Skeletal muscle tissue (tissue), 5 donors: ENCODE measurements around the gene CABYR. TPM values are rescaled to one million over a fixed set of nuclear protein-coding genes. Genes with fewer than 3 reads are reported as not detected.
A peak's percentile ranks its signal among the peaks of the same experiment; 100 is the strongest.

Experiments
- H3K27ac ChIP-seq: one replicate; pipeline ENCODE4 v1.7.0; 2013; ENCODE audit warnings: mild to moderate bottlenecking, low read depth, low read length, inconsistent platforms
- H3K27me3 ChIP-seq, 3 donors: one replicate each; pipeline ENCODE4 v1.7.0; 2013; ENCODE audit warnings: low read length in 3 of 3; ENCODE audit not compliant: control insufficient read depth in 3 of 3, insufficient read depth in 3 of 3
- H3K36me3 ChIP-seq, 3 donors: one replicate each; pipeline ENCODE4 v1.7.0; 2013; ENCODE audit warnings: low read length in 3 of 3; ENCODE audit not compliant: control insufficient read depth in 3 of 3, insufficient read depth in 3 of 3
- H3K4me1 ChIP-seq, 3 donors: one replicate each; pipeline ENCODE4 v1.7.0; 2013; ENCODE audit warnings: low read length in 3 of 3, mild to moderate bottlenecking in 3 of 3; ENCODE audit not compliant: control insufficient read depth in 3 of 3, insufficient read depth in 3 of 3
- H3K4me3 ChIP-seq, 3 donors: one replicate each; pipeline ENCODE4 v1.7.0; 2013; ENCODE audit warnings: low read length in 3 of 3
- H3K9ac ChIP-seq, 3 donors: one replicate each; pipeline ENCODE4 v1.7.0; 2013; ENCODE audit warnings: low read length in 3 of 3, mild to moderate bottlenecking in 3 of 3, moderate library complexity in 2 of 3, low read depth in 1 of 3
- H3K9me3 ChIP-seq, 3 donors: one replicate each; pipeline ENCODE4 v1.7.0; 2013; ENCODE audit warnings: low read length in 3 of 3; ENCODE audit not compliant: control insufficient read depth in 3 of 3
- small RNA-seq: library from RNA; depleted of rRNA; stranded (forward); fragments of <200 nt; gene quantifications from one replicate; pipeline ENCODE3, GENCODE V24; 2014
- total RNA-seq: library from RNA; depleted of rRNA; stranded (reverse); fragments of >200 nt; gene quantifications from one replicate; pipeline ENCODE4 v1.2.3, GENCODE V29; 2014
- donor health status: Osteomylitis.

The CABYR gene
- total RNA-seq, 1 donor from 2014 or later, result 3.1 TPM

GRCh38 chr18:24199372-24199962 is 60.6 kb downstream of the CABYR start:
- Histone ChIP-seq H3K9me3 (no peaks in the 10 kb centered on the region), H3K4me1 (peaks cover 17 to 33% (median 27%) of the 10 kb centered on the region in 3 donors), H3K36me3 (peaks cover 0 to 4% (median 3%) of the 10 kb centered on the region in 3 donors), H3K4me3 (no peak overlapping the region), H3K9ac (no peak overlapping the region), H3K27ac (peak overlapping the region; percentile 65), H3K27me3 (no peaks in the 10 kb centered on the region)

- Histone ChIP-seq H3K9ac (peak overlapping the region in 2 of 3 donors; percentile 0 to 47), H3K27me3 (no peaks in the 10 kb centered on the region), H3K27ac (peak overlapping the region; percentile 18), H3K4me3 (no peak overlapping the region), H3K9me3 (no peaks in the 10 kb centered on the region), H3K36me3 (no peaks in the 10 kb centered on the region), H3K4me1 (peaks cover 17 to 33% (median 27%) of the 10 kb centered on the region in 3 donors)
Measured at GRCh38 chr18:24200494-24201290, 61.8 kb downstream of the CABYR start.

- Histone ChIP-seq H3K4me1 (peaks cover 17 to 28% (median 19%) of the 10 kb centered on the region in 3 donors), H3K4me3 (no peak overlapping the region)
Measured at GRCh38 chr18:24201699-24202687, 63.1 kb downstream of the CABYR start.

GRCh38 chr18:24204904-24205303 is 66.0 kb downstream of the CABYR start:
- Histone ChIP-seq H3K4me3 (no peak overlapping the region), H3K27me3 (no peaks in the 10 kb centered on the region), H3K27ac (no peak overlapping the region), H3K4me1 (peaks cover 5 to 12% (median 9%) of the 10 kb centered on the region in 3 donors), H3K36me3 (no peaks in the 10 kb centered on the region), H3K9ac (no peak overlapping the region), H3K9me3 (no peaks in the 10 kb centered on the region)

More at GRCh38 chr18:24201699-24202687, 63.1 kb downstream of the CABYR start:
- Histone ChIP-seq H3K36me3 (no peaks in the 10 kb centered on the region), H3K9me3 (no peaks in the 10 kb centered on the region), H3K27me3 (no peaks in the 10 kb centered on the region), H3K27ac (no peak overlapping the region), H3K9ac (no peak overlapping the region)

- Histone ChIP-seq H3K4me3 (no peak overlapping the region), H3K9me3 (no peaks in the 10 kb centered on the region), H3K27me3 (no peaks in the 10 kb centered on the region), H3K27ac (no peak overlapping the region), H3K9ac (no peak overlapping the region), H3K4me1 (peaks cover 0 to 3% (median 0%) of the 10 kb centered on the region in 3 donors), H3K36me3 (no peaks in the 10 kb centered on the region)
Measured at GRCh38 chr18:24208270-24209035, 69.6 kb downstream of the CABYR start.

- Histone ChIP-seq H3K36me3 (no peaks in the 10 kb centered on the region), H3K9me3 (no peaks in the 10 kb centered on the region), H3K4me1 (peaks cover 8 to 9% (median 8%) of the 10 kb centered on the region in 3 donors), H3K9ac (no peak overlapping the region), H3K27ac (no peak overlapping the region), H3K27me3 (no peaks in the 10 kb centered on the region), H3K4me3 (no peak overlapping the region)
Measured at GRCh38 chr18:24209558-24209957, 70.7 kb downstream of the CABYR start.

Small RNAs within 50 kb of the gene (small RNA-seq; reads per million reads assigned to genes)
- gene RF00017, result not detected
- gene RNA5SP452, result 0.07 reads per million
- 11.3 reads per million, percentile 92 among the genes with 10 or more reads in this experiment for gene RNU5A-6P

Other genes with a start within 250 kb of the CABYR start
- gene TTC39C, start 124.3 kb upstream of the CABYR start, total RNA-seq, result 9.9 TPM